ENCODE measurements around the gene CAMTA2.

GRCh38 chr17:4920351-4921048 is 67.0 kb downstream of the CAMTA2 start:
- TF ChIP-seq, protein P1, sequence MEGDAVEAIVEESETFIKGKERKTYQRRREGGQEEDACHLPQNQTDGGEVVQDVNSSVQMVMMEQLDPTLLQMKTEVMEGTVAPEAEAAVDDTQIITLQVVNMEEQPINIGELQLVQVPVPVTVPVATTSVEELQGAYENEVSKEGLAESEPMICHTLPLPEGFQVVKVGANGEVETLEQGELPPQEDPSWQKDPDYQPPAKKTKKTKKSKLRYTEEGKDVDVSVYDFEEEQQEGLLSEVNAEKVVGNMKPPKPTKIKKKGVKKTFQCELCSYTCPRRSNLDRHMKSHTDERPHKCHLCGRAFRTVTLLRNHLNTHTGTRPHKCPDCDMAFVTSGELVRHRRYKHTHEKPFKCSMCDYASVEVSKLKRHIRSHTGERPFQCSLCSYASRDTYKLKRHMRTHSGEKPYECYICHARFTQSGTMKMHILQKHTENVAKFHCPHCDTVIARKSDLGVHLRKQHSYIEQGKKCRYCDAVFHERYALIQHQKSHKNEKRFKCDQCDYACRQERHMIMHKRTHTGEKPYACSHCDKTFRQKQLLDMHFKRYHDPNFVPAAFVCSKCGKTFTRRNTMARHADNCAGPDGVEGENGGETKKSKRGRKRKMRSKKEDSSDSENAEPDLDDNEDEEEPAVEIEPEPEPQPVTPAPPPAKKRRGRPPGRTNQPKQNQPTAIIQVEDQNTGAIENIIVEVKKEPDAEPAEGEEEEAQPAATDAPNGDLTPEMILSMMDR (IDR thresholded peaks at IDR 0.05), result no peak
- no peak for TF ChIP-seq POLR2A (IDR thresholded peaks at IDR 0.05)

Data from tibial nerve (tissue), 3 donors.